ENCODE results near the gene OR5B2. TPM values are rescaled to one million over a fixed set of nuclear protein-coding genes. Genes with fewer than 3 reads are reported as not detected.
A peak's percentile ranks its signal among the peaks of the same experiment; 100 is the strongest.
"Not testable (repeated sequence)": the region's sequence is repeated elsewhere in the genome, so short reads cannot be mapped to it uniquely, and the experiment has no call there.

The OR5B2 gene
- total RNA-seq, 1 experiment from 2014 or later, result not detected

- BruUV-seq (replicated peaks), result no TSS peak
- H3K9me2 ChIP-seq (replicated peaks; ENCODE audit: low read length), result no peaks in the 10 kb centered on the region
- H3K9me3 ChIP-seq (ENCODE audit: low read length), result no peaks in the 10 kb centered on the region; the same call in 1 of the 2 replicates
- no peak overlapping the region for H3K4me2 ChIP-seq (ENCODE audit: low read length)
- ChIA-PET POLR2A (ENCODE audit: unreplicated experiment) (interaction anchor here (0.6 kb wide), 1 partner anchor 121 kb away, joined by 4 read pairs; no protein-coding TSS in a partner anchor), CTCF (no interaction called here)
- no peaks in the 10 kb centered on the region for H3F3A ChIP-seq (ENCODE audit: low read length, unreplicated experiment)
- no peaks in the 10 kb centered on the region for H4K20me1 ChIP-seq (ENCODE audit: low read length)
- no peaks in the 10 kb centered on the region for H3K79me2 ChIP-seq (ENCODE audit: low read length)
- ATAC-seq (no peak), DNase-seq (no peak)
- H3K27me3 ChIP-seq (ENCODE audit: low read length), result no peaks in the 10 kb centered on the region
- H3K9ac ChIP-seq (ENCODE audit: low read length), result no peak overlapping the region
- H3K4me3 ChIP-seq (ENCODE audit: low read length), result no peak overlapping the region
- H3K27ac ChIP-seq (ENCODE audit: low read length), result no peak overlapping the region
- no peak for TF ChIP-seq EZH2 (IDR thresholded peaks at IDR 0.05; ENCODE audit: low read length, unreplicated experiment)
- H3K4me1 ChIP-seq (ENCODE audit: insufficient read depth, low read length), result no peaks in the 10 kb centered on the region
- H2AFZ ChIP-seq (ENCODE audit: low read length), result no peak overlapping the region
- intact Hi-C loops (cut with micrococcal nuclease), result no loop called here
- H3K36me3 ChIP-seq (ENCODE audit: low read depth, low read length), result no peaks in the 10 kb centered on the region
Observed at GRCh38 chr11:58429273-58429672, 1.4 kb upstream of the OR5B2 start.

- Histone ChIP-seq H3K27ac (ENCODE audit: low read length) (no peak within 1 kb of the TSS), H3F3A (ENCODE audit: low read length, unreplicated experiment) (no peaks in the 10 kb centered on the region), H3K9ac (ENCODE audit: low read length) (no peak within 1 kb of the TSS), H3K36me3 (ENCODE audit: low read depth, low read length) (no peaks in the 10 kb centered on the region), H4K20me1 (ENCODE audit: low read length) (no peaks in the 10 kb centered on the region), H3K27me3 (ENCODE audit: low read length) (no peaks in the 10 kb centered on the region), H3K9me3 (ENCODE audit: low read length) (peaks cover 5% of the 10 kb centered on the region; the same call in 1 of the 2 replicates), H3K4me1 (ENCODE audit: insufficient read depth, low read length) (no peaks in the 10 kb centered on the region), H2AFZ (ENCODE audit: low read length) (0 out of 2 replicates have a peak within 1 kb of the TSS, but pooled peaks have one; percentile 11), H3K4me3 (ENCODE audit: low read length) (no peak within 1 kb of the TSS), H3K9me2 (replicated peaks; ENCODE audit: low read length) (no peaks in the 10 kb centered on the region), H3K79me2 (ENCODE audit: low read length) (no peaks in the 10 kb centered on the region), H3K4me2 (ENCODE audit: low read length) (no peak within 1 kb of the TSS)
- DNase-seq (no peak), ATAC-seq (no peak)
- ChIA-PET CTCF (no interaction called here), POLR2A (ENCODE audit: unreplicated experiment) (no interaction called here)
- TF ChIP-seq EZH2phosphoT487 (IDR thresholded peaks at IDR 0.05; ENCODE audit: borderline replicate concordance, low read length) (no peak), EZH2 (IDR thresholded peaks at IDR 0.05; ENCODE audit: low read length, unreplicated experiment) (no peak), CTCF (conservative IDR thresholded peaks at IDR 0.05; ENCODE audit: low read depth, low read length) (no peak)
- BruUV-seq (replicated peaks), result no TSS peak
- intact Hi-C loops (cut with micrococcal nuclease), result no loop called here
Observed at GRCh38 chr11:58406774-58407173, 21.1 kb downstream of the OR5B2 start, which contains the start of gene OR5B3. Gene OR5B3 (minus strand): TSS chr11:58406874. CDS start chr11:58403409, 3,465 bp downstream.

GRCh38 chr11:58399622-58400021 is 28.3 kb downstream of the OR5B2 start:
- H3K9me3 ChIP-seq (ENCODE audit: low read length); BruUV-seq (replicated peaks); H2AFZ ChIP-seq (ENCODE audit: low read length); intact Hi-C loops (cut with micrococcal nuclease); H3F3A ChIP-seq (ENCODE audit: low read length, unreplicated experiment); DNase-seq; H4K20me1 ChIP-seq (ENCODE audit: low read length); H3K27me3 ChIP-seq (ENCODE audit: low read length); H3K4me2 ChIP-seq (ENCODE audit: low read length); POLR2A ChIA-PET (ENCODE audit: unreplicated experiment); ATAC-seq; H3K79me2 ChIP-seq (ENCODE audit: low read length); H3K4me3 ChIP-seq (ENCODE audit: low read length); H3K36me3 ChIP-seq (ENCODE audit: low read depth, low read length); H3K27ac ChIP-seq (ENCODE audit: low read length); H3K9ac ChIP-seq (ENCODE audit: low read length); CTCF ChIA-PET; H3K9me2 ChIP-seq (replicated peaks; ENCODE audit: low read length): not testable (repeated sequence)
- peaks cover 16% of the 10 kb centered on the region for H3K4me1 ChIP-seq (ENCODE audit: insufficient read depth, low read length)

GRCh38 chr11:58395581-58395980 is 32.3 kb downstream of the OR5B2 start:
- intact Hi-C loops (cut with micrococcal nuclease), result no loop called here
- Histone ChIP-seq H3K27ac (ENCODE audit: low read length) (peak overlapping the region; percentile 89; the same call in 1 of the 2 replicates), H3K27me3 (ENCODE audit: low read length) (no peaks in the 10 kb centered on the region), H3K9me2 (replicated peaks; ENCODE audit: low read length) (no peaks in the 10 kb centered on the region), H3K4me3 (ENCODE audit: low read length) (no peak overlapping the region), H3K9ac (ENCODE audit: low read length) (no peak overlapping the region), H3K4me1 (ENCODE audit: insufficient read depth, low read length) (peaks cover 55% of the 10 kb centered on the region), H4K20me1 (ENCODE audit: low read length) (no peaks in the 10 kb centered on the region), H3K36me3 (ENCODE audit: low read depth, low read length) (peaks cover 5% of the 10 kb centered on the region; the same call in 1 of the 2 replicates), H3F3A (ENCODE audit: low read length, unreplicated experiment) (peaks cover 27% of the 10 kb centered on the region), H3K79me2 (ENCODE audit: low read length) (no peaks in the 10 kb centered on the region), H3K4me2 (ENCODE audit: low read length) (no peak overlapping the region), H3K9me3 (ENCODE audit: low read length) (no peaks in the 10 kb centered on the region; the same call in 1 of the 2 replicates), H2AFZ (ENCODE audit: low read length) (no peak overlapping the region)
- BruUV-seq (replicated peaks), result no TSS peak
- DNase-seq, result peak; percentile 39
- TF ChIP-seq EZH2phosphoT487 (IDR thresholded peaks at IDR 0.05; ENCODE audit: borderline replicate concordance, low read length), result no peak
- TF ChIP-seq EZH2 (IDR thresholded peaks at IDR 0.05; ENCODE audit: low read length, unreplicated experiment), result no peak
- no peak for TF ChIP-seq CTCF (conservative IDR thresholded peaks at IDR 0.05; ENCODE audit: low read depth, low read length)
- CTCF ChIA-PET, result no interaction called here
- ATAC-seq, result no peak
- POLR2A ChIA-PET (ENCODE audit: unreplicated experiment), result no interaction called here
